Large intestine (tissue), 12 donors: ENCODE results near the gene OR2AG1. TPM values are rescaled to one million over a fixed set of nuclear protein-coding genes. Genes with fewer than 3 reads are reported as not detected.

ENCODE experiments used
- DNase-seq, 2 donors: peaks; one replicate each; pipeline versions ENCODE4 v3.0.0 to v3.0.0-alpha.2; 2013
- H3K27ac ChIP-seq: one replicate; pipeline ENCODE4 v1.5.1; 2013; ENCODE audit warnings: low read length
- H3K27me3 ChIP-seq: 2 replicates; pipeline ENCODE4 v1.6.1; 2013; ENCODE audit warnings: low read length; ENCODE audit not compliant: control insufficient read depth, insufficient read depth
- H3K36me3 ChIP-seq: 2 replicates; pipeline ENCODE4 v1.6.1; 2013; ENCODE audit warnings: low read length; ENCODE audit not compliant: control insufficient read depth, insufficient read depth
- H3K4me1 ChIP-seq: one replicate; pipeline ENCODE4 v1.6.1; 2013; ENCODE audit warnings: low read length; ENCODE audit not compliant: control insufficient read depth, insufficient read depth
- H3K4me3 ChIP-seq: one replicate; pipeline ENCODE4 v1.5.1; 2013; ENCODE audit warnings: low read length
- H3K9me3 ChIP-seq: one replicate; pipeline ENCODE4 v1.6.1; 2013; ENCODE audit warnings: mild to moderate bottlenecking, low read depth, low read length, moderate library complexity; ENCODE audit not compliant: control insufficient read depth
- WGBS: methylation state at CpG from one replicate; pipeline ENCODE4 v1.1.5; 2013; ENCODE audit warnings: low lambda C conversion rate; ENCODE audit not compliant: insufficient coverage; 5-methylcytosine and 5-hydroxymethylcytosine counted together
- long read RNA-seq, 11 donors: transcript quantifications; one replicate each; lab custom pipeline, GENCODE V29; 2026
- polyA plus RNA-seq: library from polyadenylated mRNA; unstranded; fragments of 120-200 nt; gene quantifications from one replicate; pipeline ENCODE4 v1.2.1, GENCODE V29; 2013

OR2AG1 gene
- polyA plus RNA-seq, result 0.07 TPM
- long read RNA-seq, donor 1, result 0 reads
- long read RNA-seq, donor 2, result 0 reads
- long read RNA-seq, donor 3, result 0 reads
- long read RNA-seq, donor 4, result 0 reads
- long read RNA-seq, donor 5, result 0 reads
- long read RNA-seq, donor 6, result 0 reads
- long read RNA-seq, donor 7, result 0 reads
- long read RNA-seq, donor 8, result 0 reads
- long read RNA-seq, donor 9, result 0 reads
- long read RNA-seq, donor 10, result 0 reads
- long read RNA-seq, donor 11, result 0 reads

- no peaks in the 10 kb centered on the region for H3K4me1 ChIP-seq
- no peaks in the 10 kb centered on the region for H3K9me3 ChIP-seq
- H3K4me3 ChIP-seq, result no peak within 1 kb of the TSS
- H3K27ac ChIP-seq, result no peak within 1 kb of the TSS
- no peaks in the 10 kb centered on the region for H3K27me3 ChIP-seq
- DNase-seq, result no peak
- no CpG with 5 or more reads among the region's 2 CpGs for WGBS
- H3K36me3 ChIP-seq, result no peaks in the 10 kb centered on the region
Measured at GRCh38 chr11:6782720-6783119, at the start of gene OR2AG1. Gene OR2AG1 (plus strand): TSS chr11:6783020. CDS start chr11:6785038, 2,018 bp downstream.

GRCh38 chr11:6733326-6734275 is 49.2 kb upstream of the OR2AG1 start:
- no peaks in the 10 kb centered on the region for H3K4me1 ChIP-seq
- H3K27ac ChIP-seq, result no peak overlapping the region
- H3K36me3 ChIP-seq, result no peaks in the 10 kb centered on the region
- WGBS, result no CpG with 5 or more reads among the region's 3 CpGs
- H3K4me3 ChIP-seq, result no peak overlapping the region
- H3K9me3 ChIP-seq, result no peaks in the 10 kb centered on the region
- DNase-seq, result no peak
- no peaks in the 10 kb centered on the region for H3K27me3 ChIP-seq

- Histone ChIP-seq H3K4me3 (no peak overlapping the region), H3K4me1 (no peaks in the 10 kb centered on the region), H3K27ac (no peak overlapping the region), H3K36me3 (no peaks in the 10 kb centered on the region), H3K27me3 (no peaks in the 10 kb centered on the region), H3K9me3 (no peaks in the 10 kb centered on the region)
- WGBS, result no CpG with 5 or more reads among the region's 3 CpGs
- no peak for DNase-seq
Measured at GRCh38 chr11:6734616-6735015, 48.2 kb upstream of the OR2AG1 start.

- 100% methylated on average over 2 of the region's 3 CpGs for WGBS
- H3K27me3 ChIP-seq, result no peaks in the 10 kb centered on the region
- H3K9me3 ChIP-seq, result no peaks in the 10 kb centered on the region
- H3K4me3 ChIP-seq, result no peak overlapping the region
- H3K4me1 ChIP-seq, result no peaks in the 10 kb centered on the region
- DNase-seq, result no peak
- no peaks in the 10 kb centered on the region for H3K36me3 ChIP-seq
- no peak overlapping the region for H3K27ac ChIP-seq
Measured at GRCh38 chr11:6735306-6735705, 47.5 kb upstream of the OR2AG1 start.

GRCh38 chr11:6736495-6737121 is 46.2 kb upstream of the OR2AG1 start:
- Histone ChIP-seq H3K27me3 (no peaks in the 10 kb centered on the region), H3K36me3 (no peaks in the 10 kb centered on the region), H3K4me1 (no peaks in the 10 kb centered on the region), H3K9me3 (no peaks in the 10 kb centered on the region), H3K4me3 (no peak overlapping the region), H3K27ac (no peak overlapping the region)
- DNase-seq, result no peak
- 40% methylated on average over 1 of the region's 3 CpGs for WGBS

- WGBS, result no CpG with 5 or more reads among the region's 2 CpGs
- no peaks in the 10 kb centered on the region for H3K9me3 ChIP-seq
- no peaks in the 10 kb centered on the region for H3K27me3 ChIP-seq
- DNase-seq, result peak; percentile 22 to 24
- H3K4me3 ChIP-seq, result no peak overlapping the region
- no peaks in the 10 kb centered on the region for H3K4me1 ChIP-seq
- no peak overlapping the region for H3K27ac ChIP-seq
- H3K36me3 ChIP-seq, result no peaks in the 10 kb centered on the region
Measured at GRCh38 chr11:6737872-6738466, 44.9 kb upstream of the OR2AG1 start.

GRCh38 chr11:6738590-6738989 is 44.2 kb upstream of the OR2AG1 start:
- Histone ChIP-seq H3K27me3 (no peaks in the 10 kb centered on the region), H3K9me3 (no peaks in the 10 kb centered on the region), H3K36me3 (no peaks in the 10 kb centered on the region), H3K4me1 (no peaks in the 10 kb centered on the region), H3K27ac (no peak overlapping the region), H3K4me3 (no peak overlapping the region)
- no CpG with 5 or more reads among the region's 1 CpG for WGBS
- DNase-seq, result no peak

- H3K9me3 ChIP-seq, result no peaks in the 10 kb centered on the region
- H3K4me1 ChIP-seq, result no peaks in the 10 kb centered on the region
- H3K27ac ChIP-seq, result no peak overlapping the region
- DNase-seq, result no peak
- WGBS, result 100% methylated on average over 1 of the region's 7 CpGs
- no peak overlapping the region for H3K4me3 ChIP-seq
- H3K36me3 ChIP-seq, result no peaks in the 10 kb centered on the region
- H3K27me3 ChIP-seq, result peaks cover 2% of the 10 kb centered on the region
Measured at GRCh38 chr11:6742260-6742659, 40.6 kb upstream of the OR2AG1 start.

- Histone ChIP-seq H3K4me3 (no peak overlapping the region), H3K9me3 (no peaks in the 10 kb centered on the region), H3K4me1 (no peaks in the 10 kb centered on the region), H3K27me3 (peaks cover 3% of the 10 kb centered on the region), H3K36me3 (no peaks in the 10 kb centered on the region), H3K27ac (peak overlapping the region; percentile 2)
- DNase-seq, result no peak
- 82% methylated on average over 3 of the region's 4 CpGs for WGBS
Measured at GRCh38 chr11:6745018-6745417, 37.8 kb upstream of the OR2AG1 start.

GRCh38 chr11:6745465-6746015 is 37.3 kb upstream of the OR2AG1 start:
- no peaks in the 10 kb centered on the region for H3K4me1 ChIP-seq
- H3K9me3 ChIP-seq, result no peaks in the 10 kb centered on the region
- peak overlapping the region; percentile 26 for H3K27ac ChIP-seq
- H3K36me3 ChIP-seq, result no peaks in the 10 kb centered on the region
- no peak overlapping the region for H3K4me3 ChIP-seq
- peak in 1 of 2 donors; percentile 4 for DNase-seq
- H3K27me3 ChIP-seq, result peaks cover 3% of the 10 kb centered on the region
- WGBS, result no CpG with 5 or more reads among the region's 2 CpGs
